Breast epithelium (tissue), 3 donors: ENCODE measurements around the gene ARID1A.

Experiments used
- CTCF ChIP-seq, 3 donors: fragments of 450-650 bp; IDR thresholded peaks; one replicate each; pipeline ENCODE4 v1.5.1; 2016 to 2017; ENCODE audit warnings: antibody characterized with exemption in 3 of 3, mild to moderate bottlenecking in 3 of 3, moderate library complexity in 3 of 3
- POLR2A ChIP-seq: fragments of 450-650 bp; IDR thresholded peaks from one replicate; pipeline ENCODE4 v1.6.1; 2016; ENCODE audit warnings: antibody characterized with exemption, mild to moderate bottlenecking, moderate library complexity
- POLR2AphosphoS5 ChIP-seq, 3 donors: sonication (generic); formaldehyde crosslinking; IDR thresholded peaks; one replicate each; pipeline ENCODE4 v1.6.1; 2017; ENCODE audit warnings: antibody characterized with exemption in 3 of 3

DNA sequence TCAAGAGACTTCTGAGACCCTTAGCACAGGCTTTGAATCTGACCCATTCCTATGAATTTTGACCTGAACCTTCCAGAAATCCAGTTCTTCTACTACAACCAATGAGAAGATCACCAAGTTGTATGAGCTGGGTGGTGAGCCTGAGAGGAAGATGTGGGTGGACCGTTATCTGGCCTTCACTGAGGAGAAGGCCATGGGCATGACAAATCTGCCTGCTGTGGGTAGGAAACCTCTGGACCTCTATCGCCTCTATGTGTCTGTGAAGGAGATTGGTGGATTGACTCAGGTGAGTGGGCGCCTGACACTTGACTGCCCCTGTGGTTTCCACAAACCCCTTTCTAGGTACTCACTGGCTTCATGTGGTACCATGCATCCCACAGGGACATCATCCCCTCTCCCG, 71.9 kb downstream of the ARID1A start:
- no peak for TF ChIP-seq CTCF (IDR thresholded peaks at IDR 0.05)
- no peak for TF ChIP-seq POLR2AphosphoS5 (IDR thresholded peaks at IDR 0.05)
- TF ChIP-seq POLR2A: no peak
